ENCODE data around the gene MPZL3.

The MPZL3 gene

DNA sequence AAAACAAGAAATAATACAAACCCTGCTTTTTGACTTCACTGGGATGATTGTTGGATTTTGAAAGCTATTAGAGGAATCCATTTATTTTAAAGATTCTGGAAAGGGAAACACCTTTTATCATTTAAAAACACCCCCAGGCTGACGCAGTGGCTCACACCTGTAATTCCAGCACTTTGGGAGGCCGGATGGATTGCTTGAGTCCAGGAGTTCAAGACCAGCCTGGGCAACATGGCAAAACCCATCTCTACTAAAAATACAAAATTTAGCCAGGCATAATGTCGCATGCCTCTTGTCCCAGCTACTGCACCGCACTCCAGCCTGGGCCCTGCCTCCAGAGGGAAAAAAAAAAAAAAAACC is 75.4 kb downstream of the MPZL3 start:
- no peak for FAIRE-seq
